CD14-positive monocyte (primary cell): ENCODE data around the gene NARF. TPM values are rescaled to one million over a fixed set of nuclear protein-coding genes. Genes with fewer than 3 reads are reported as not detected.
A peak's percentile ranks its signal among the peaks of the same experiment; 100 is the strongest.

Experiments used
- DNase-seq, 3 donors: peaks; one replicate each; pipeline ENCODE4 v3.0.0-alpha.2; 2011 to 2022
- H2AFZ ChIP-seq: 2 replicates; pipeline ENCODE4 v1.6.0; 2012; ENCODE audit warnings: mild to moderate bottlenecking, low read depth, low read length, inconsistent platforms; ENCODE audit not compliant: insufficient read depth, poor library complexity, severe bottlenecking
- H3K27ac ChIP-seq, 2 donors: 1 replicate in 1 of 2; 2 replicates in 1 of 2; pipeline ENCODE4 v1.5.1; 2012 to 2013; ENCODE audit warnings: low read length in 2 of 2, control low read depth in 1 of 2, inconsistent platforms in 1 of 2, low read depth in 1 of 2, mild to moderate bottlenecking in 1 of 2
- H3K27me3 ChIP-seq, 2 donors: one replicate each; pipeline versions ENCODE4 v1.6.0 to v1.6.1; 2011 to 2013; ENCODE audit warnings: low read length in 2 of 2; ENCODE audit not compliant: control insufficient read depth in 2 of 2, insufficient read depth in 2 of 2
- H3K36me3 ChIP-seq, 2 donors: replicated peaks in 1 of 2; 1 replicate in 1 of 2; 2 replicates in 1 of 2; pipeline versions ENCODE4 v1.5.1 to v1.6.1; 2012 to 2013; ENCODE audit warnings: low read length in 2 of 2, control low read depth in 1 of 2, inconsistent platforms in 1 of 2, mild to moderate bottlenecking in 1 of 2; ENCODE audit not compliant: insufficient read depth in 2 of 2, control insufficient read depth in 1 of 2
- H3K4me1 ChIP-seq, 2 donors: 1 replicate in 1 of 2; 2 replicates in 1 of 2; pipeline versions ENCODE4 v1.5.1 to v1.6.1; 2012 to 2013; ENCODE audit warnings: low read length in 2 of 2, control low read depth in 1 of 2, inconsistent platforms in 1 of 2, mild to moderate bottlenecking in 1 of 2, moderate library complexity in 1 of 2; ENCODE audit not compliant: insufficient read depth in 2 of 2, control insufficient read depth in 1 of 2
- H3K4me2 ChIP-seq: replicated peaks from 2 replicates; pipeline ENCODE3; 2012; ENCODE audit warnings: low read length, moderate library complexity, mild to moderate bottlenecking; ENCODE audit not compliant: poor library complexity, severe bottlenecking; ENCODE audit errors: extremely low read depth
- H3K4me3 ChIP-seq, 3 experiments: fragments of 200-600 bp in 1 of 3; sonication (generic) in 1 of 3; replicated peaks in 1 of 3; 1 replicate in 2 of 3; 2 replicates in 1 of 3; pipeline ENCODE4 v1.5.1; 2011 to 2013; ENCODE audit warnings: low read length in 3 of 3, mild to moderate bottlenecking in 3 of 3, control low read depth in 2 of 3, low read depth in 2 of 3, inconsistent platforms in 1 of 3, moderate library complexity in 1 of 3
- H3K79me2 ChIP-seq: 2 replicates; pipeline ENCODE4 v1.6.0; 2012; ENCODE audit warnings: mild to moderate bottlenecking, control low read depth, inconsistent platforms, low read length, moderate library complexity; ENCODE audit not compliant: insufficient read depth
- H3K9ac ChIP-seq: 2 replicates; pipeline ENCODE4 v1.6.0; 2017; ENCODE audit warnings: low read length, mild to moderate bottlenecking; ENCODE audit not compliant: insufficient read depth, poor library complexity, severe bottlenecking
- H3K9me3 ChIP-seq, 2 donors: replicated peaks in 1 of 2; 1 replicate in 1 of 2; 2 replicates in 1 of 2; pipeline versions ENCODE4 v1.5.1 to v1.6.1; 2012 to 2013; ENCODE audit warnings: low read length in 2 of 2, control low read depth in 1 of 2; ENCODE audit not compliant: control insufficient read depth in 1 of 2, insufficient read depth in 1 of 2
- H4K20me1 ChIP-seq: 2 replicates; pipeline ENCODE4 v1.6.0; 2012; ENCODE audit warnings: mild to moderate bottlenecking, low read length, control low read depth, moderate library complexity; ENCODE audit not compliant: insufficient read depth
- H3K27ac Mint-ChIP-seq, 7 donors: one replicate each; pipeline ENCODE4 v1.8.0; 2020; ENCODE audit warnings: mild to moderate bottlenecking in 7 of 7, mixed read lengths in 7 of 7, moderate library complexity in 6 of 7, inconsistent platforms in 2 of 7
- H3K27me3 Mint-ChIP-seq, 3 donors: one replicate each; pipeline ENCODE4 v1.8.0; 2021 to 2022; ENCODE audit warnings: low read depth in 3 of 3, mild to moderate bottlenecking in 3 of 3, mixed read lengths in 3 of 3, moderate library complexity in 3 of 3, inconsistent platforms in 1 of 3
- H3K36me3 Mint-ChIP-seq, 2 donors: one replicate each; pipeline ENCODE4 v1.8.0; 2020; ENCODE audit warnings: mixed read lengths in 2 of 2, inconsistent platforms in 1 of 2, mild to moderate bottlenecking in 1 of 2
- H3K4me1 Mint-ChIP-seq: one replicate; pipeline ENCODE4 v1.8.0; 2020; ENCODE audit warnings: mild to moderate bottlenecking, mixed read lengths
- H3K4me3 Mint-ChIP-seq, 2 donors: one replicate each; pipeline ENCODE4 v1.8.0; 2020; ENCODE audit warnings: mild to moderate bottlenecking in 2 of 2, mixed read lengths in 2 of 2, moderate library complexity in 1 of 2
- H3K9me3 Mint-ChIP-seq, 7 donors: one replicate each; pipeline ENCODE4 v1.8.0; 2020 to 2022; ENCODE audit warnings: mixed read lengths in 7 of 7, mild to moderate bottlenecking in 6 of 7, moderate library complexity in 6 of 7, inconsistent platforms in 2 of 7
- CTCF ChIP-seq: fragments of 200-600 bp; IDR thresholded peaks from one replicate; pipeline ENCODE4 v1.8.0; 2022; ENCODE audit warnings: antibody characterized with exemption, mild to moderate bottlenecking
- WGBS: methylation state at CpG from one replicate; pipeline ENCODE4 v1.1.5; 2013; ENCODE audit warnings: missing lambda C conversion rate; ENCODE audit not compliant: insufficient coverage; 5-methylcytosine and 5-hydroxymethylcytosine counted together
- intact Hi-C, 2 donors: fragments of 100-400 bp; cut with micrococcal nuclease; formaldehyde crosslinking; loops; one replicate each; pipeline versions ENCODE4 v1.15.0 to v1.15.1; 2023
- polyA plus RNA-seq, 3 donors: library from polyadenylated mRNA; depleted of rRNA in 1 of 3; unstranded in 2 of 3; stranded (reverse) in 1 of 3; fragments of 300-500 nt in 2 of 3; fragments of >200 nt in 1 of 3; fragmentation: Illumina TruSeq in 2 of 3; gene quantifications; 1 replicate in 2 of 3; 2 replicates in 1 of 3; pipeline ENCODE4 v1.2.3, GENCODE V29; 2012 to 2021

Gene NARF
- polyA plus RNA-seq, 3 donors, result 91.2 to 101 (median 100) TPM

GRCh38 chr17:82486231-82487094 is 27.9 kb downstream of the NARF start:
- Mint-ChIP-seq H3K36me3 (peaks cover 77 to 81% of the 10 kb centered on the region in 2 donors), H3K4me1 (peaks cover 2% of the 10 kb centered on the region), H3K27ac (peak overlapping the region in 3 of 7 donors; percentile 12 to 76 (median 14)), H3K27me3 (no peaks in the 10 kb centered on the region), H3K4me3 (no peak overlapping the region), H3K9me3 (no peaks in the 10 kb centered on the region)
- no peak overlapping the region for H3K4me2 ChIP-seq
- H4K20me1 ChIP-seq, result no peaks in the 10 kb centered on the region
- no peak overlapping the region for H3K4me3 ChIP-seq
- no peak overlapping the region for H3K27ac ChIP-seq
- peaks cover 62 to 82% of the 10 kb centered on the region in 2 donors for H3K36me3 ChIP-seq
- no peak for TF ChIP-seq CTCF
- 99% methylated on average over 10 of the region's 13 CpGs for WGBS
- no peak overlapping the region for H2AFZ ChIP-seq
- intact Hi-C loops, result no loop called here
- no peaks in the 10 kb centered on the region for H3K9me3 ChIP-seq
- H3K79me2 ChIP-seq, result no peaks in the 10 kb centered on the region
- H3K4me1 ChIP-seq, result no peaks in the 10 kb centered on the region
- no peak for DNase-seq
- no peak overlapping the region for H3K9ac ChIP-seq
- H3K27me3 ChIP-seq, result no peaks in the 10 kb centered on the region

GRCh38 chr17:82487910-82488309 is 29.4 kb downstream of the NARF start:
- intact Hi-C loops, result no loop called here
- no peak for TF ChIP-seq CTCF

More at GRCh38 chr17:82487910-82488309, 29.4 kb downstream of the NARF start:
- Histone ChIP-seq H3K27me3 (no peaks in the 10 kb centered on the region), H3K4me2 (no peak overlapping the region), H2AFZ (no peak overlapping the region), H3K27ac (no peak overlapping the region), H3K9me3 (no peaks in the 10 kb centered on the region), H3K36me3 (peaks cover 49 to 67% of the 10 kb centered on the region in 2 donors), H3K4me1 (no peaks in the 10 kb centered on the region), H3K4me3 (no peak overlapping the region), H4K20me1 (no peaks in the 10 kb centered on the region), H3K9ac (no peak overlapping the region), H3K79me2 (no peaks in the 10 kb centered on the region)
- peaks cover 63 to 67% of the 10 kb centered on the region in 2 donors for H3K36me3 Mint-ChIP-seq
- H3K27ac Mint-ChIP-seq, result peak overlapping the region in 2 of 7 donors; percentile 68 to 76
- peaks cover 2% of the 10 kb centered on the region for H3K4me1 Mint-ChIP-seq
- H3K4me3 Mint-ChIP-seq, result no peak overlapping the region
- no peak for DNase-seq
- over 99% methylated on average over 11 of the region's 14 CpGs for WGBS
- H3K27me3 Mint-ChIP-seq, result no peaks in the 10 kb centered on the region
- no peaks in the 10 kb centered on the region for H3K9me3 Mint-ChIP-seq
